Measurements from ENCODE around the gene GALK1.

GRCh38 chr17:75759457-75759856, 5.5 kb downstream of the GALK1 start:
- no peak for TF ChIP-seq EZH2 (IDR thresholded peaks at IDR 0.05)
- TF ChIP-seq POLR2AphosphoS5 (IDR thresholded peaks at IDR 0.05; ENCODE audit: borderline replicate concordance, low read depth, low read length): no peak

Measured in SK-N-MC (cell line).